ENCODE results near the gene SCRN2. TPM values are rescaled to one million over a fixed set of nuclear protein-coding genes. Genes with fewer than 3 reads are reported as not detected.

SCRN2 gene
- total and polyA plus RNA-seq, 2 of the 13 experiments (the other 11 are each of a cell fraction or from before 2014, with no cell fraction given), result 21.7 to 29.5 TPM

DNA sequence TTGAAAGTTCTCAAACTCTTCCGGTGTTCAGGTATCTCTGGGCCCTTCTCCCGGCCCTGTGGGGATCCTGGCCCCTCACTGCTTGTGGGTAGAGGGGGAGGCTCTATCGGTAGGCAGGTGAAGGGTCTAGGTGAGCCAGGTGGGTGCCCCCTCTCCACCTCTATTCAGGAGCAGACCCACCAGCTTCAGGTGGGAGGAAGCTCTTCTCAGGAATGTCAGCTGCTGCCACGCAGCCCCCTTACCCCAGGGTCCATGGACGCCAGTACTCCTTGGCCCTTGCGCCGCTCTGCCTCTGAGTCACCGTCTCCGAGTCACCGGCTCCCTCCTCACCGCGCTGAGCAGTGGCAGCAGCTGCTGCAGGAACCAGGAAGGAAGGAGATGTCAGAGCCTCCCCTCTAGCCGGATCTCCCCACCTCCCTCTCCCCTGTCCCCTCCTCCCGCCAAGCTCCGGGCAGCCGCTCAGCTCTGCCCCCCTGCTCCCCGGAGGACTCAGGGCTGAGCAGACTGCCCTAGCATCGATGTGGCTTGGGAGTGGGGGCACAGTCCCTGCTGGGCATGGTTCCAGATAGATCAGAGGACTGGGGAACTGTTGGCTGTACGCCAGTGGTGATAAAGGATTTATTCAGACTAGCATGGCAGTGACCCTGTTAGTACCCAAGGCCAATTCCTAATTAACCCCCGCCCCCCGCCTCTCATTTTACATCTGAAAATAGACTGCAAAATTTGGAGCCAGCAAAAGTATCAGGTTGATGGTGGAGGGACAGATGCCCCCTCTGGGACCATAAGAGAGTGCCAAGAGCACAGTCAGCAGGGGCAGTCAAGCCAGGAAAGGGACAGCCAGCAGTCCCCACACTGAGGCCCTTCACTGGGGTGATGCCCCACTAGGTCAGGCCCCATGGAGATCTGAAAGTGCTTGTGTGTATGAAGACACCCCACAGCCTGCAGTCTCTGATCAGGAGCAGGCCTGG lies 19.4 kb downstream of the SCRN2 start, which contains the start of gene OSBPL7 (continued):
- TF ChIP-seq ZNF574 (CRISPR knock-in tag; IDR thresholded peaks at IDR 0.05), result peak; percentile 100
- TF ChIP-seq PHF20 (CRISPR knock-in tag; IDR thresholded peaks at IDR 0.05), result peak; percentile 95
- TF ChIP-seq POGZ (CRISPR knock-in tag; IDR thresholded peaks at IDR 0.05), result peak; percentile 81
- TF ChIP-seq ZNF772 (CRISPR knock-in tag; IDR thresholded peaks at IDR 0.05), result peak; percentile 65; the same call in 1 of the 2 replicates
- TF ChIP-seq, protein P1, sequence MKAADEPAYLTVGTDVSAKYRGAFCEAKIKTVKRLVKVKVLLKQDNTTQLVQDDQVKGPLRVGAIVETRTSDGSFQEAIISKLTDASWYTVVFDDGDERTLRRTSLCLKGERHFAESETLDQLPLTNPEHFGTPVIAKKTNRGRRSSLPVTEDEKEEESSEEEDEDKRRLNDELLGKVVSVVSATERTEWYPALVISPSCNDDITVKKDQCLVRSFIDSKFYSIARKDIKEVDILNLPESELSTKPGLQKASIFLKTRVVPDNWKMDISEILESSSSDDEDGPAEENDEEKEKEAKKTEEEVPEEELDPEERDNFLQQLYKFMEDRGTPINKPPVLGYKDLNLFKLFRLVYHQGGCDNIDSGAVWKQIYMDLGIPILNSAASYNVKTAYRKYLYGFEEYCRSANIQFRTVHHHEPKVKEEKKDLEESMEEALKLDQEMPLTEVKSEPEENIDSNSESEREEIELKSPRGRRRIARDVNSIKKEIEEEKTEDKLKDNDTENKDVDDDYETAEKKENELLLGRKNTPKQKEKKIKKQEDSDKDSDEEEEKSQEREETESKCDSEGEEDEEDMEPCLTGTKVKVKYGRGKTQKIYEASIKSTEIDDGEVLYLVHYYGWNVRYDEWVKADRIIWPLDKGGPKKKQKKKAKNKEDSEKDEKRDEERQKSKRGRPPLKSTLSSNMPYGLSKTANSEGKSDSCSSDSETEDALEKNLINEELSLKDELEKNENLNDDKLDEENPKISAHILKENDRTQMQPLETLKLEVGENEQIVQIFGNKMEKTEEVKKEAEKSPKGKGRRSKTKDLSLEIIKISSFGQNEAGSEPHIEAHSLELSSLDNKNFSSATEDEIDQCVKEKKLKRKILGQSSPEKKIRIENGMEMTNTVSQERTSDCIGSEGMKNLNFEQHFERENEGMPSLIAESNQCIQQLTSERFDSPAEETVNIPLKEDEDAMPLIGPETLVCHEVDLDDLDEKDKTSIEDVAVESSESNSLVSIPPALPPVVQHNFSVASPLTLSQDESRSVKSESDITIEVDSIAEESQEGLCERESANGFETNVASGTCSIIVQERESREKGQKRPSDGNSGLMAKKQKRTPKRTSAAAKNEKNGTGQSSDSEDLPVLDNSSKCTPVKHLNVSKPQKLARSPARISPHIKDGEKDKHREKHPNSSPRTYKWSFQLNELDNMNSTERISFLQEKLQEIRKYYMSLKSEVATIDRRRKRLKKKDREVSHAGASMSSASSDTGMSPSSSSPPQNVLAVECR (CRISPR knock-in tag; IDR thresholded peaks at IDR 0.05; ENCODE audit: borderline replicate concordance), result peak; percentile 97
- no peak for TF ChIP-seq FOSL1 (CRISPR knock-in tag; IDR thresholded peaks at IDR 0.05; ENCODE audit: borderline replicate concordance)
- TF ChIP-seq ZNF296 (CRISPR knock-in tag; conservative IDR thresholded peaks at IDR 0.05), result no peak
- TF ChIP-seq, protein P2, sequence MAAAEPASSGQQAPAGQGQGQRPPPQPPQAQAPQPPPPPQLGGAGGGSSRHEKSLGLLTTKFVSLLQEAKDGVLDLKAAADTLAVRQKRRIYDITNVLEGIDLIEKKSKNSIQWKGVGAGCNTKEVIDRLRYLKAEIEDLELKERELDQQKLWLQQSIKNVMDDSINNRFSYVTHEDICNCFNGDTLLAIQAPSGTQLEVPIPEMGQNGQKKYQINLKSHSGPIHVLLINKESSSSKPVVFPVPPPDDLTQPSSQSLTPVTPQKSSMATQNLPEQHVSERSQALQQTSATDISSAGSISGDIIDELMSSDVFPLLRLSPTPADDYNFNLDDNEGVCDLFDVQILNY (CRISPR knock-in tag; conservative IDR thresholded peaks at IDR 0.05), result 0 out of 2 replicates have a peak, but pooled peaks have one; percentile 67
- TF ChIP-seq POLR2A (IDR thresholded peaks at IDR 0.05; ENCODE audit: insufficient read depth in 1 of 2, low read depth in 2 of 2, low read length in 2 of 2), result peak; percentile 52 to 83; a peak in 3 of 4 replicates
- peak; percentile 91 for TF ChIP-seq IRF2 (CRISPR knock-in tag; IDR thresholded peaks at IDR 0.05)
- no peak for TF ChIP-seq RARG (CRISPR knock-in tag; IDR thresholded peaks at IDR 0.05; ENCODE audit: low read depth)
- TF ChIP-seq TGIF2 (CRISPR knock-in tag; IDR thresholded peaks at IDR 0.05), result peak; percentile 75
- TF ChIP-seq, protein P3, sequence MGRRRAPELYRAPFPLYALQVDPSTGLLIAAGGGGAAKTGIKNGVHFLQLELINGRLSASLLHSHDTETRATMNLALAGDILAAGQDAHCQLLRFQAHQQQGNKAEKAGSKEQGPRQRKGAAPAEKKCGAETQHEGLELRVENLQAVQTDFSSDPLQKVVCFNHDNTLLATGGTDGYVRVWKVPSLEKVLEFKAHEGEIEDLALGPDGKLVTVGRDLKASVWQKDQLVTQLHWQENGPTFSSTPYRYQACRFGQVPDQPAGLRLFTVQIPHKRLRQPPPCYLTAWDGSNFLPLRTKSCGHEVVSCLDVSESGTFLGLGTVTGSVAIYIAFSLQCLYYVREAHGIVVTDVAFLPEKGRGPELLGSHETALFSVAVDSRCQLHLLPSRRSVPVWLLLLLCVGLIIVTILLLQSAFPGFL (CRISPR knock-in tag; IDR thresholded peaks at IDR 0.05), result no peak
- peak; percentile 35; the same call in 1 of the 2 replicates for TF ChIP-seq ZSCAN31 (CRISPR knock-in tag; IDR thresholded peaks at IDR 0.05; ENCODE audit: low read depth)
- no peak for TF ChIP-seq PAF1 (CRISPR knock-in tag; IDR thresholded peaks at IDR 0.05)
- TF ChIP-seq, protein P4, sequence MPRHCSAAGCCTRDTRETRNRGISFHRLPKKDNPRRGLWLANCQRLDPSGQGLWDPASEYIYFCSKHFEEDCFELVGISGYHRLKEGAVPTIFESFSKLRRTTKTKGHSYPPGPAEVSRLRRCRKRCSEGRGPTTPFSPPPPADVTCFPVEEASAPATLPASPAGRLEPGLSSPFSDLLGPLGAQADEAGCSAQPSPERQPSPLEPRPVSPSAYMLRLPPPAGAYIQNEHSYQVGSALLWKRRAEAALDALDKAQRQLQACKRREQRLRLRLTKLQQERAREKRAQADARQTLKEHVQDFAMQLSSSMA (CRISPR knock-in tag; IDR thresholded peaks at IDR 0.05), result 0 out of 2 replicates have a peak, but pooled peaks have one; percentile 61
- TF ChIP-seq ZFY (CRISPR knock-in tag; IDR thresholded peaks at IDR 0.05), result no peak

Measured in HepG2 (cell line).